VCaP (cell line): ENCODE data around the gene SAMMSON.

Source experiments
- H3K27ac ChIP-seq: fragments of 450-650 bp; 2 replicates; pipeline ENCODE4 v1.5.1; 2017
- CTCF ChIP-seq: fragments of 450-650 bp; conservative IDR thresholded peaks from 2 replicates; pipeline ENCODE4 v1.5.1; 2017; ENCODE audit warnings: mild to moderate bottlenecking, moderate library complexity

Gene SAMMSON

GRCh38 chr3:70097084-70097483, 97.6 kb downstream of the SAMMSON start:
- H3K27ac ChIP-seq: no peak overlapping the region
- TF ChIP-seq CTCF: no peak

GRCh38 chr3:70108072-70108471, 108.5 kb downstream of the SAMMSON start:
- TF ChIP-seq CTCF: peak; percentile 55; the same call in 1 of the 2 replicates
- H3K27ac ChIP-seq: no peak overlapping the region

- no peak for TF ChIP-seq CTCF
- H3K27ac ChIP-seq: no peak overlapping the region
Observed at GRCh38 chr3:70108546-70108945, 109.0 kb downstream of the SAMMSON start.

GRCh38 chr3:70110066-70110465, 110.5 kb downstream of the SAMMSON start:
- no peak overlapping the region for H3K27ac ChIP-seq
- TF ChIP-seq CTCF: no peak

- no peak for TF ChIP-seq CTCF
Observed at GRCh38 chr3:70111411-70111810, 111.9 kb downstream of the SAMMSON start.

GRCh38 chr3:70112751-70113150, 113.2 kb downstream of the SAMMSON start:
- H3K27ac ChIP-seq: no peak overlapping the region
- no peak for TF ChIP-seq CTCF

More at GRCh38 chr3:70111411-70111810, 111.9 kb downstream of the SAMMSON start:
- no peak overlapping the region for H3K27ac ChIP-seq

- H3K27ac ChIP-seq: no peak overlapping the region
- TF ChIP-seq CTCF: no peak
Observed at GRCh38 chr3:70114431-70114830, 114.9 kb downstream of the SAMMSON start.

- no peak overlapping the region for H3K27ac ChIP-seq
- TF ChIP-seq CTCF: no peak
Observed at GRCh38 chr3:70119879-70120278, 120.3 kb downstream of the SAMMSON start.
